MM.1S (cell line): ENCODE measurements around the gene KIAA1671.

Source experiments
- EZH2 ChIP-seq: fragments of 300-600 bp; sonication (generic); optimal IDR thresholded peaks from 2 replicates; pipeline ENCODE3; 2017; ENCODE audit warnings: low read depth, mild to moderate bottlenecking, antibody characterized with exemption, low read length, mixed read lengths
- EZH2phosphoT487 ChIP-seq: fragments of 300-600 bp; sonication (generic); IDR thresholded peaks from 2 replicates; pipeline ENCODE4 v1.6.1; 2018; ENCODE audit warnings: antibody characterized with exemption, low read length
- TF ChIP-seq, protein P1 (sequence below): fragments of 300-600 bp; sonication (generic); IDR thresholded peaks from 2 replicates; pipeline ENCODE4 v1.5.1; 2016; ENCODE audit warnings: antibody characterized with exemption, low read length, mixed read lengths

DNA sequence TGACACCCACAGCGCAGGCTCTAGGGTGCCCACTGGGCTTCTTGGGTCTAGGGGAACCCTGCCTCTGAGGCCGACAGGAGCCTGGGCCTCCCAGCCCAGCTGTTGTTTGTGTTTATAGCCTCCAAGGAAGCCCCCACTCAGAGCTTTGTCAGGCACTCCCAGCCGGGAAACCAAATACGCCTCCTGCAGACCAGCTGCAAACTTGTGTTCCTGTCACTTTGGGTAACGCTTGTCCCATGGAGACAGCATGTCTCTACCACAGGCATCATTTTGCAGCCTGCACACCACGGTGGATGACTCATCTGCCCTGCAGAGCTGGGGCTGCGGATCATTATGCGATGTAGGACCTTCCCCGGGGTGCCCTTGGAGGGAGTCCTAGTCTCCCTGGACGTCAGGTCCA is 206.5 kb downstream of the KIAA1671 start:
- TF ChIP-seq, protein P1, sequence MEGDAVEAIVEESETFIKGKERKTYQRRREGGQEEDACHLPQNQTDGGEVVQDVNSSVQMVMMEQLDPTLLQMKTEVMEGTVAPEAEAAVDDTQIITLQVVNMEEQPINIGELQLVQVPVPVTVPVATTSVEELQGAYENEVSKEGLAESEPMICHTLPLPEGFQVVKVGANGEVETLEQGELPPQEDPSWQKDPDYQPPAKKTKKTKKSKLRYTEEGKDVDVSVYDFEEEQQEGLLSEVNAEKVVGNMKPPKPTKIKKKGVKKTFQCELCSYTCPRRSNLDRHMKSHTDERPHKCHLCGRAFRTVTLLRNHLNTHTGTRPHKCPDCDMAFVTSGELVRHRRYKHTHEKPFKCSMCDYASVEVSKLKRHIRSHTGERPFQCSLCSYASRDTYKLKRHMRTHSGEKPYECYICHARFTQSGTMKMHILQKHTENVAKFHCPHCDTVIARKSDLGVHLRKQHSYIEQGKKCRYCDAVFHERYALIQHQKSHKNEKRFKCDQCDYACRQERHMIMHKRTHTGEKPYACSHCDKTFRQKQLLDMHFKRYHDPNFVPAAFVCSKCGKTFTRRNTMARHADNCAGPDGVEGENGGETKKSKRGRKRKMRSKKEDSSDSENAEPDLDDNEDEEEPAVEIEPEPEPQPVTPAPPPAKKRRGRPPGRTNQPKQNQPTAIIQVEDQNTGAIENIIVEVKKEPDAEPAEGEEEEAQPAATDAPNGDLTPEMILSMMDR, result no peak
- TF ChIP-seq EZH2, result no peak
- TF ChIP-seq EZH2phosphoT487, result no peak
